ENCODE measurements around the gene SNX24.
"Not testable (repeated sequence)": the region's sequence is repeated elsewhere in the genome, so short reads cannot be mapped to it uniquely, and the experiment has no call there.

The SNX24 gene

GRCh38 chr5:122874179-122874875 is 28.9 kb downstream of the SNX24 start:
- no peak for DNase-seq

- no peak for DNase-seq
Observed at GRCh38 chr5:122877518-122877917, 32.1 kb downstream of the SNX24 start.

- DNase-seq: no peak
Observed at GRCh38 chr5:122879076-122879475, 33.7 kb downstream of the SNX24 start.

GRCh38 chr5:122880170-122880689 is 34.8 kb downstream of the SNX24 start:
- DNase-seq: no peak

- no peak for DNase-seq
Observed at GRCh38 chr5:122880749-122881148, 35.3 kb downstream of the SNX24 start.

- no peak for DNase-seq
Observed at GRCh38 chr5:122882831-122883230, 37.4 kb downstream of the SNX24 start.

GRCh38 chr5:122885045-122885517 is 39.7 kb downstream of the SNX24 start:
- DNase-seq: no peak

- DNase-seq: no peak
Observed at GRCh38 chr5:122885891-122886290, 40.5 kb downstream of the SNX24 start.

GRCh38 chr5:122895141-122895540 is 49.7 kb downstream of the SNX24 start:
- DNase-seq: no peak

- no peak for DNase-seq
Observed at GRCh38 chr5:122896598-122897282, 51.3 kb downstream of the SNX24 start.

- no peak for DNase-seq
Observed at GRCh38 chr5:122897283-122897602, 51.8 kb downstream of the SNX24 start.

GRCh38 chr5:122901346-122901745 is 55.9 kb downstream of the SNX24 start:
- DNase-seq: no peak

GRCh38 chr5:122902263-122902662 is 56.9 kb downstream of the SNX24 start:
- DNase-seq: no peak

GRCh38 chr5:122906768-122907167 is 61.4 kb downstream of the SNX24 start:
- DNase-seq: no peak

- DNase-seq: no peak
Observed at GRCh38 chr5:122907276-122907675, 61.9 kb downstream of the SNX24 start.

- DNase-seq: no peak
Observed at GRCh38 chr5:122908108-122908507, 62.7 kb downstream of the SNX24 start.

- DNase-seq: no peak
Observed at GRCh38 chr5:122908662-122909061, 63.2 kb downstream of the SNX24 start.

- DNase-seq: no peak
Observed at GRCh38 chr5:122909470-122910100, 64.2 kb downstream of the SNX24 start.

- not testable (repeated sequence) for DNase-seq
Observed at GRCh38 chr5:122913436-122913835, 68.0 kb downstream of the SNX24 start.

GRCh38 chr5:122915717-122916461 is 70.5 kb downstream of the SNX24 start:
- DNase-seq: no peak

- no peak for DNase-seq
Observed at GRCh38 chr5:122916490-122916889, 71.1 kb downstream of the SNX24 start.

GRCh38 chr5:122919969-122920368 is 74.6 kb downstream of the SNX24 start:
- no peak for DNase-seq

- DNase-seq: no peak
Observed at GRCh38 chr5:122921826-122922225, 76.4 kb downstream of the SNX24 start.

Data from stimulated activated CD4-positive, alpha-beta T cell treated with anti-CD3 and anti-CD28 coated beads, Interleukin-2, amount 100 ng/mL, for 24 hours (primary cell).